B cell (primary cell): ENCODE results near the gene IRAK2. TPM values are rescaled to one million over a fixed set of nuclear protein-coding genes. Genes with fewer than 3 reads are reported as not detected.
A peak's percentile ranks its signal among the peaks of the same experiment; 100 is the strongest.

Experiments used
- ATAC-seq: fragments of 200-7000 bp; cut with Tn5 transposase; one replicate; pipeline ENCODE4 v1.10.0; 2021; ENCODE audit warnings: low read depth, mild to moderate bottlenecking, moderate number of reproducible peaks, moderate library complexity
- CTCF ChIA-PET: fragments of 350-600 bp; sonication (Branson Sonifier 250); formaldehyde crosslinking; loops from one replicate; lab custom pipeline; 2021; ENCODE audit warnings: antibody characterized with exemption, inconsistent platforms; lab: Charles Lee
- POLR2A ChIA-PET: fragments of 350-600 bp; sonication (Branson Sonifier 250); formaldehyde crosslinking; loops from one replicate; lab custom pipeline; 2021; ENCODE audit warnings: antibody characterized with exemption; lab: Charles Lee
- DNase-seq: peaks from one replicate; pipeline ENCODE4 v3.0.0; 2013
- H2AFZ ChIP-seq: 2 replicates; pipeline ENCODE4 v1.6.1; 2012; ENCODE audit warnings: mild to moderate bottlenecking, low read depth, low read length; ENCODE audit not compliant: insufficient read depth, poor library complexity, severe bottlenecking
- H3K27ac ChIP-seq, 2 donors: 1 replicate in 1 of 2; 2 replicates in 1 of 2; pipeline ENCODE4 v1.5.1; 2012 to 2013; ENCODE audit warnings: low read length in 2 of 2, mild to moderate bottlenecking in 2 of 2, moderate library complexity in 1 of 2
- H3K27me3 ChIP-seq, 4 experiments: fragments of 200-600 bp in 1 of 4; sonication (generic) in 1 of 4; replicated peaks in 1 of 4; 1 replicate in 2 of 4; 2 replicates in 2 of 4; pipeline versions ENCODE4 v1.6.1 to v1.7.0; 2013 to 2016; ENCODE audit warnings: low read length in 3 of 4, mild to moderate bottlenecking in 2 of 4, mixed read lengths in 1 of 4, moderate library complexity in 1 of 4; ENCODE audit not compliant: insufficient read depth in 4 of 4, control insufficient read depth in 3 of 4; ENCODE audit errors: control extremely low read depth in 1 of 4
- H3K36me3 ChIP-seq, 2 experiments: replicated peaks in 1 of 2; 1 replicate in 1 of 2; 2 replicates in 1 of 2; pipeline versions ENCODE4 v1.6.1 to v1.7.1; 2013; ENCODE audit warnings: low read length in 1 of 2; ENCODE audit not compliant: insufficient read depth in 2 of 2, control insufficient read depth in 1 of 2; ENCODE audit errors: control extremely low read depth in 1 of 2, extremely low read depth in 1 of 2
- H3K4me1 ChIP-seq, 2 donors: fragments of 200-600 bp in 1 of 2; sonication (generic) in 1 of 2; 1 replicate in 1 of 2; 2 replicates in 1 of 2; pipeline versions ENCODE4 v1.5.1 to v1.6.1; 2013 to 2017; ENCODE audit warnings: low read length in 2 of 2; ENCODE audit not compliant: control insufficient read depth in 2 of 2, insufficient read depth in 2 of 2
- H3K4me2 ChIP-seq: replicated peaks from 2 replicates; pipeline ENCODE3; 2012; ENCODE audit warnings: mild to moderate bottlenecking, low read depth, low read length; ENCODE audit not compliant: poor library complexity, severe bottlenecking
- H3K4me3 ChIP-seq, 5 experiments: fragments of 200-600 bp in 1 of 5; sonication (generic) in 1 of 5; 1 replicate in 3 of 5; 2 replicates in 2 of 5; pipeline versions ENCODE4 v1.5.1 to v1.7.0; 2011 to 2016; ENCODE audit warnings: low read length in 4 of 5, mild to moderate bottlenecking in 4 of 5, low read depth in 2 of 5, control low read depth in 1 of 5, moderate library complexity in 1 of 5; ENCODE audit not compliant: insufficient read depth in 1 of 5; ENCODE audit errors: control extremely low read depth in 1 of 5, extremely low read depth in 1 of 5
- H3K79me2 ChIP-seq: fragments of 200-600 bp; sonication (generic); one replicate; pipeline ENCODE4 v1.6.0; 2016; ENCODE audit warnings: low read length; ENCODE audit not compliant: control insufficient read depth, insufficient read depth
- H3K9ac ChIP-seq: fragments of 200-600 bp; sonication (generic); 2 replicates; pipeline ENCODE4 v1.6.1; 2017; ENCODE audit warnings: mild to moderate bottlenecking, low read length, moderate library complexity
- H3K9me3 ChIP-seq, 3 donors: one replicate each; pipeline versions ENCODE4 v1.6.1 to v1.7.1; 2013; ENCODE audit warnings: low read length in 2 of 3; ENCODE audit not compliant: control insufficient read depth in 2 of 3, insufficient read depth in 1 of 3; ENCODE audit errors: control extremely low read depth in 1 of 3
- H4K20me1 ChIP-seq: 2 replicates; pipeline ENCODE4 v1.6.0; 2012; ENCODE audit warnings: mild to moderate bottlenecking, low read length; ENCODE audit not compliant: insufficient read depth, control insufficient read depth, poor library complexity, severe bottlenecking
- H3K27ac Mint-ChIP-seq: one replicate; pipeline ENCODE4 v1.8.0; 2021; ENCODE audit warnings: mixed read lengths
- H3K27me3 Mint-ChIP-seq: one replicate; pipeline ENCODE4 v1.8.0; 2021; ENCODE audit warnings: mixed read lengths
- H3K4me1 Mint-ChIP-seq: one replicate; pipeline ENCODE4 v1.8.0; 2021; ENCODE audit warnings: mixed read lengths
- H3K4me3 Mint-ChIP-seq: one replicate; pipeline ENCODE4 v1.8.0; 2021; ENCODE audit warnings: mixed read lengths
- H3K9me3 Mint-ChIP-seq: one replicate; pipeline ENCODE4 v1.8.0; 2022; ENCODE audit warnings: mixed read lengths; ENCODE audit not compliant: insufficient read depth
- CTCF ChIP-seq: fragments of 200-600 bp; IDR thresholded peaks from one replicate; pipeline ENCODE4 v1.8.0; 2022; ENCODE audit warnings: antibody characterized with exemption, mild to moderate bottlenecking
- EZH2 ChIP-seq: IDR thresholded peaks from 2 replicates; pipeline ENCODE4 v1.6.1; 2012; ENCODE audit warnings: borderline replicate concordance, low read depth, mild to moderate bottlenecking, moderate library complexity, low read length; ENCODE audit not compliant: insufficient read depth, poor library complexity, severe bottlenecking
- WGBS: methylation state at CpG from one replicate; pipeline ENCODE4 v1.1.5; 2013; ENCODE audit warnings: missing lambda C conversion rate; ENCODE audit not compliant: insufficient coverage; 5-methylcytosine and 5-hydroxymethylcytosine counted together
- intact Hi-C: fragments of 100-400 bp; cut with micrococcal nuclease; formaldehyde crosslinking; loops from one replicate; pipeline ENCODE4 v1.10.0; 2022
- polyA plus RNA-seq: library from polyadenylated mRNA; depleted of rRNA; stranded (reverse); fragments of >200 nt; gene quantifications from 2 replicates; pipeline ENCODE4 v1.2.3, GENCODE V29; 2012
- total RNA-seq, 2 donors: library from RNA; stranded (reverse); fragments of 120-200 nt in 1 of 2; gene quantifications; 1 replicate in 1 of 2; 2 replicates in 1 of 2; pipeline versions ENCODE4 v1.2.3 to v1.2.4, GENCODE V29; 2013 to 2022

IRAK2 gene
- total and polyA plus RNA-seq, 2 donors (not counting 1 experiment from before 2014, with no cell fraction given) = 11.8 to 23.2 TPM

- ATAC-seq (peak; percentile 25), DNase-seq (peak; percentile 84)
- intact Hi-C loops = loop anchor here (2.0 kb wide), 1 partner anchor 30 kb away; the partner anchor contains the start of gene IRAK2
- Histone ChIP-seq H3K4me1 (peaks cover 95 to 99% of the 10 kb centered on the region in 2 donors), H3K36me3 (no peaks in the 10 kb centered on the region), H3K79me2 (peaks cover 59% of the 10 kb centered on the region), H3K9me3 (no peaks in the 10 kb centered on the region), H3K4me2 (peak overlapping the region; percentile 61), H4K20me1 (no peaks in the 10 kb centered on the region), H3K27ac (peak overlapping the region; percentile 84 to 95), H3K4me3 (peak overlapping the region in 2 of 5 experiments; percentile 11 to 25), H2AFZ (peak overlapping the region; percentile 64), H3K9ac (peak overlapping the region; percentile 53), H3K27me3 (no peaks in the 10 kb centered on the region)
- WGBS = 5% methylated on average over 5 of the region's 11 CpGs
- H3K27me3 Mint-ChIP-seq = no peaks in the 10 kb centered on the region
- H3K27ac Mint-ChIP-seq = peak overlapping the region; percentile 96
- ChIA-PET CTCF (interaction anchor here (0.9 to 4.1 kb wide), 11 partner anchors 10 to 32 kb away, joined by 3 to 44 read pairs (median 5); partner anchors contain the start of gene IRAK2), POLR2A (interaction anchor here (0.6 to 3.8 kb wide), 8 partner anchors 8 to 264 kb away, joined by 3 to 16 read pairs (median 6); partner anchors contain the start of gene VHL)
- TF ChIP-seq EZH2 = no peak
- TF ChIP-seq CTCF = no peak
- H3K4me1 Mint-ChIP-seq = peaks cover 87% of the 10 kb centered on the region
- H3K9me3 Mint-ChIP-seq = no peaks in the 10 kb centered on the region
- peak overlapping the region; percentile 75 for H3K4me3 Mint-ChIP-seq
Measured at GRCh38 chr3:10194328-10195071, 29.8 kb downstream of the IRAK2 start.
